NCI-H146 treated with DMSO at 0.1 percent for 48 hours (cell line): ENCODE data around the gene FRS2.

Source experiments
- DNase-seq: peaks from one replicate; lab custom pipeline; 2025; ENCODE audit not compliant: unreplicated experiment; lab: John Stamatoyannopoulos, UW

Gene FRS2

DNA sequence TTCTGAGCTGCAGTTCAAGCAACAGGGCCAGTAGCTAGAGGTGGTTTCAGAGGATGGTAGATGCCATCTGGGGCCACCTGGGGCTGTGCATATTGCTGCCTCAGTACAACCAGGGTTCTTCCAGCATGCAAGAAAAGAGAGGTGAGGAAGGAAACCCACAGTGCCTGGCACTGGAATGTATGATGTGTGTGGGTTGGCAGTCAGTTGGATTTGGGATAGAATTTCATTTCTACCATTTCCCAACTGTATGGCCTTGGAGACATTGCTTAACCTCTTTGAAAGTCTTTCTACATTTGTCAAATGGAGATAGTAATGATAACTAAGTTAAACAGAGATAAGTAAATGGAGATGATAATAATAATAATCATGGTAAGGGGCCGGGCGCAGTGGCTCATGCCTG is 150.7 kb downstream of the FRS2 start:
- DNase-seq: no peak

DNA sequence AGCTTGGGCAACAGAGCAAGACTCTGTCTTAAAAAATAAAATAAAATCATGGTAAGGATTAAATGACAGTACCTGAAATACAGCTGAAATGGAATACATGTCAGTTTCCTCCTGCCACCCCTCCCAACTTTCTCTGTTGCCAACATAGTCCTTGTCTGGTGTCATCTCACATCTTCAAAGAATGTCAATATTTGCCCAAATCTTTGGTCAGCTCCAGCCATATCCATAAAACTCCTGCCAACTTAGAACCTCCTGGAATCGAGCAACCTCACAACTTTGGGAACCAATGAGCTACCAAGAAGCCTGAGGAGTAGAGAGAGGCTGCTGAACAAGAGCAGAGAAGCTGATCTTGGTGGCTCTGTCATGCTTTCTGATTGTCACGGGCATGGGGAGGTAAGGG is 151.4 kb downstream of the FRS2 start:
- DNase-seq: no peak

DNA sequence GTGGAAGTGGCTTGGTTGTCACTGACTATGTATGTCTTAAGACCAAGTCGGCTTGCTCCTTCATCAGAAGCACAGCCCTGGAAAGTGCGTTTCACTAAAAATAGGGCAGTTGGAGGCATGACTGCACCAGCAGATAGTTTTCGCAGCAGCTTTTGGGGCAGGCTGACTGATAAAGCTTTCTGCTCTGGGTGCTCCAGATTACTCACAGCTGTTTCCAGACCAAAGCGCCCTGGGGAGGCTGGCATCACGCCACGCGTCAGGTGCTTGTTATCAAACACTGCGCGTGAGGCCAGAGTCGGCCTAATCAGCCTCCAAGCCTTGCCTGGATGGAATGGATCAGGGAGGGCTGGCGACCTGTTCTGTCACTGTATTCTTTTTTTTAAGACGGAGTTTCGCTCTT is 153.8 kb downstream of the FRS2 start:
- DNase-seq: peak; percentile 67

DNA sequence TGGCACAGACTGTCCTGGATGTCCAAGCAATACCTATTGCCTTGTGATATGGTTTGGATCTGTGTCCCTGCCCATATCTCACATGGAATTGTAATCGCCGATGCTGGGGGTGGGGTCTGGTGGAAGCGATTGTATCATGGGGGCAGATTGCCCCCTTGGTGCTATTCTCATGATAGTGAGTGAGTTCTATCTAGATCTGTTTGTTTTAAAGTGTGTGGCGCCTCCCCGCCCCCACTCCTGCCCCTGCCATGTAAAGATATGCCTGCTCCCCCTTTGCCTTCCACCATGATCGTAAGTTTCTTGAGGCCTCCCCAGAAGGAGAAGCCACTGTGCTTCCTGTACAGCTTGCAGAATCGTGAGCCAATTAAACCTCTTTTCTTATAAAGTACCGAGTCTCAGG is 157.3 kb downstream of the FRS2 start:
- no peak for DNase-seq
